HepG2 (cell line): ENCODE measurements around the gene RAC3. TPM values are rescaled to one million over a fixed set of nuclear protein-coding genes. Genes with fewer than 3 reads are reported as not detected.
A peak's percentile ranks its signal among the peaks of the same experiment; 100 is the strongest.

Source experiments
- AFF4 ChIP-seq: sonication (generic); formaldehyde crosslinking; IDR thresholded peaks from 2 replicates; pipeline ENCODE4 v1.4.0; 2020; ENCODE audit warnings: missing genetic modification reagents
- ATF5 ChIP-seq: sonication (generic); formaldehyde crosslinking; IDR thresholded peaks from 2 replicates; pipeline ENCODE4 v1.4.0; 2020; ENCODE audit warnings: mild to moderate bottlenecking, low read depth, missing genetic modification reagents
- ATM ChIP-seq: fragments of 450-650 bp; IDR thresholded peaks from 2 replicates; pipeline ENCODE4 v1.7.1; 2017; ENCODE audit warnings: mild to moderate bottlenecking, borderline replicate concordance
- CAMTA2 ChIP-seq: sonication (generic); formaldehyde crosslinking; IDR thresholded peaks from 2 replicates; pipeline ENCODE4 v1.4.0; 2020; ENCODE audit warnings: mild to moderate bottlenecking, missing genetic modification reagents, borderline replicate concordance
- CEBPG ChIP-seq: IDR thresholded peaks from 2 replicates; pipeline ENCODE4 v1.6.1; 2016
- CHD2 ChIP-seq: IDR thresholded peaks from 2 replicates; pipeline ENCODE4 v1.6.1; 2011; ENCODE audit warnings: low read depth, low read length, improper control_type of control experiment
- HIC2 ChIP-seq: sonication (generic); formaldehyde crosslinking; IDR thresholded peaks from 2 replicates; pipeline ENCODE4 v1.9.0; 2022; ENCODE audit warnings: low read depth, missing genetic modification reagents
- KDM4B ChIP-seq: sonication (generic); formaldehyde crosslinking; IDR thresholded peaks from 2 replicates; pipeline ENCODE4 v1.4.0; 2020; ENCODE audit warnings: missing genetic modification reagents
- MAF1 ChIP-seq: sonication (generic); formaldehyde crosslinking; IDR thresholded peaks from 2 replicates; pipeline ENCODE4 v1.5.0; 2020; ENCODE audit warnings: missing genetic modification reagents, borderline replicate concordance
- NAIF1 ChIP-seq: sonication (generic); formaldehyde crosslinking; IDR thresholded peaks from 2 replicates; pipeline ENCODE4 v1.5.0; 2020; ENCODE audit warnings: mild to moderate bottlenecking, missing genetic modification reagents, borderline replicate concordance
- NFE2L1 ChIP-seq: sonication (generic); formaldehyde crosslinking; IDR thresholded peaks from 2 replicates; pipeline ENCODE4 v1.4.0; 2020; ENCODE audit warnings: missing genetic modification reagents, mild to moderate bottlenecking, borderline replicate concordance
- NFKBIZ ChIP-seq: IDR thresholded peaks from 2 replicates; pipeline ENCODE4 v1.6.1; 2018; ENCODE audit warnings: missing genetic modification reagents, missing compliant biosample characterization
- REL ChIP-seq: sonication (generic); formaldehyde crosslinking; conservative IDR thresholded peaks from 2 replicates; pipeline ENCODE4 v1.8.0; 2022; ENCODE audit warnings: mild to moderate bottlenecking, missing genetic modification reagents, moderate library complexity
- SALL2 ChIP-seq: sonication (generic); formaldehyde crosslinking; IDR thresholded peaks from 2 replicates; pipeline ENCODE4 v1.8.1; 2023; ENCODE audit warnings: mild to moderate bottlenecking, missing genetic modification reagents, inconsistent platforms
- U2AF2 ChIP-seq: fragments of 200-400 bp; formaldehyde crosslinking; IDR thresholded peaks from 2 replicates; pipeline ENCODE4 v1.6.1; 2017; ENCODE audit warnings: low read depth, mild to moderate bottlenecking, low read length
- ZBTB3 ChIP-seq: sonication (generic); formaldehyde crosslinking; IDR thresholded peaks from 2 replicates; pipeline ENCODE4 v1.4.0; 2020; ENCODE audit warnings: low read depth, mild to moderate bottlenecking, moderate library complexity, missing genetic modification reagents, borderline replicate concordance
- ZBTB39 ChIP-seq: sonication (generic); formaldehyde crosslinking; IDR thresholded peaks from 2 replicates; pipeline ENCODE4 v1.5.0; 2020; ENCODE audit warnings: missing genetic modification reagents
- ZIK1 ChIP-seq: sonication (generic); formaldehyde crosslinking; IDR thresholded peaks from 2 replicates; pipeline ENCODE4 v1.5.0; 2020; ENCODE audit warnings: mild to moderate bottlenecking, low read depth, missing genetic modification reagents, borderline replicate concordance
- ZNF224 ChIP-seq: sonication (generic); formaldehyde crosslinking; IDR thresholded peaks from 2 replicates; pipeline ENCODE4 v1.5.0; 2020; ENCODE audit warnings: mild to moderate bottlenecking, missing genetic modification reagents
- ZNF230 ChIP-seq: sonication (generic); formaldehyde crosslinking; IDR thresholded peaks from 2 replicates; pipeline ENCODE4 v1.4.0; 2020; ENCODE audit warnings: mild to moderate bottlenecking, missing genetic modification reagents
- ZNF746 ChIP-seq: sonication (generic); formaldehyde crosslinking; IDR thresholded peaks from 2 replicates; pipeline ENCODE4 v1.8.0; 2022; ENCODE audit warnings: mild to moderate bottlenecking, missing genetic modification reagents
- polyA plus RNA-seq, 8 experiments: library from polyadenylated mRNA; depleted of rRNA in 3 of 8; stranded (reverse) in 7 of 8; unstranded in 1 of 8; fragments of >200 nt; fragmentation: Illumina TruSeq in 4 of 8; extraction: Trizol in 4 of 8; gene quantifications; 2 replicates each; pipeline versions ENCODE4 v1.2.1 to v1.2.3, GENCODE V29; 2011 to 2016; ENCODE audit warnings: low read depth in 4 of 8, missing spikeins in 1 of 8, mixed read lengths in 1 of 8; ENCODE audit not compliant: insufficient read depth in 1 of 8
- total RNA-seq, 5 experiments: library from RNA; depleted of rRNA; stranded (reverse); fragments of >200 nt; fragmentation: Illumina TruSeq; extraction: Trizol; gene quantifications; 2 replicates each; pipeline ENCODE4 v1.2.3, GENCODE V29; 2016; ENCODE audit warnings: low read depth in 1 of 5

Gene RAC3
- total and polyA plus RNA-seq, 2 of the 13 experiments (the other 11 are each of a cell fraction or from before 2014, with no cell fraction given) = 10.5 to 21.3 TPM

- TF ChIP-seq CAMTA2 (CRISPR knock-in tag) (peak; percentile 95), NFE2L1 (CRISPR knock-in tag) (no peak; the same call in 1 of the 2 replicates), ATF5 (CRISPR knock-in tag) (peak; percentile 97), ZNF224 (CRISPR knock-in tag) (peak; percentile 99), MAF1 (CRISPR knock-in tag) (0 out of 2 replicates have a peak, but pooled peaks have one; percentile 44), U2AF2 (0 out of 2 replicates have a peak, but pooled peaks have one; percentile 87), SALL2 (peak; percentile 27), ATM (no peak), ZNF230 (CRISPR knock-in tag) (peak; percentile 99), ZBTB39 (no peak), HIC2 (peak; percentile 74), ZIK1 (CRISPR knock-in tag) (peak; percentile 86), KDM4B (peak; percentile 83; the same call in 1 of the 2 replicates), ZNF746 (CRISPR knock-in tag) (peak; percentile 94), ZBTB3 (CRISPR knock-in tag) (0 out of 2 replicates have a peak, but pooled peaks have one; percentile 54), REL (peak; percentile 98), NFKBIZ (peak; percentile 60), CEBPG (CRISPR knock-in tag) (peak; percentile 39; the same call in 1 of the 2 replicates), AFF4 (no peak; the same call in none of the 2 replicates), CHD2 (no peak), NAIF1 (peak; percentile 89)
These were observed 39.0 kb upstream of the RAC3 start (continued) for GRCh38 chr17:81992306-81993102.
